Transverse colon (tissue), 4 donors: Measurements from ENCODE around the gene SGSH. TPM values are rescaled to one million over a fixed set of nuclear protein-coding genes. Genes with fewer than 3 reads are reported as not detected.

Experiments
- DNase-seq: peaks from one replicate; pipeline ENCODE4 v3.0.0-alpha.2; 2019
- H3K27ac ChIP-seq, 4 donors: fragments of 200-600 bp; sonication (generic); 2 replicates each; pipeline ENCODE4 v1.5.1; 2016 to 2018; ENCODE audit warnings: inconsistent platforms in 4 of 4
- H3K27me3 ChIP-seq: fragments of 200-600 bp; sonication (generic); 2 replicates; pipeline ENCODE4 v1.5.1; 2017; ENCODE audit warnings: inconsistent platforms
- H3K36me3 ChIP-seq, 4 donors: fragments of 200-600 bp; sonication (generic); 2 replicates each; pipeline ENCODE4 v1.5.1; 2017 to 2019; ENCODE audit warnings: inconsistent platforms in 4 of 4
- H3K4me1 ChIP-seq, 4 donors: fragments of 200-600 bp; sonication (generic); 2 replicates each; pipeline ENCODE4 v1.5.1; 2017 to 2020; ENCODE audit warnings: inconsistent platforms in 4 of 4
- H3K4me3 ChIP-seq, 4 donors: fragments of 200-600 bp; sonication (generic); 1 replicate in 1 of 4; 2 replicates in 3 of 4; pipeline versions ENCODE4 v1.5.1 to v1.6.1; 2017 to 2019; ENCODE audit warnings: inconsistent platforms in 4 of 4
- H3K9me3 ChIP-seq, 2 donors: fragments of 200-600 bp; sonication (generic); 2 replicates each; pipeline ENCODE4 v1.5.1; 2017 to 2019; ENCODE audit warnings: inconsistent platforms in 2 of 2
- EP300 ChIP-seq: sonication (generic); formaldehyde crosslinking; IDR thresholded peaks from one replicate; pipeline ENCODE4 v1.6.1; 2017; ENCODE audit warnings: antibody characterized with exemption, low read depth
- POLR2A ChIP-seq: fragments of 450-650 bp; IDR thresholded peaks from one replicate; pipeline ENCODE4 v1.6.1; 2016; ENCODE audit warnings: antibody characterized with exemption, mild to moderate bottlenecking, moderate library complexity
- POLR2AphosphoS5 ChIP-seq, 3 donors: sonication (generic); formaldehyde crosslinking; IDR thresholded peaks; one replicate each; pipeline ENCODE4 v1.6.1; 2016; ENCODE audit warnings: antibody characterized with exemption in 3 of 3
- WGBS, 2 donors: methylation state at CpG; one replicate each; pipeline ENCODE4 v1.1.5; 2018; ENCODE audit warnings: low coverage in 1 of 2; 5-methylcytosine and 5-hydroxymethylcytosine counted together
- in situ Hi-C, 4 donors: fragments of 200-750 bp; cut with MboI; loops; one replicate each; pipeline versions ENCODE4 v1.15.0 to v1.15.1; 2017; ENCODE audit warnings: low sequenced_read_pairs in 3 of 4, low pct_ligation_motif_present in 1 of 4, low pct_unique_long_range_greater_than_20kb in 1 of 4
- intact Hi-C: fragments of 100-400 bp; cut with DNase I; formaldehyde crosslinking; loops from one replicate; pipeline ENCODE4 v1.15.1; 2023; ENCODE audit warnings: low total_unique reads
- total RNA-seq, 4 donors: library from RNA; depleted of rRNA; stranded (reverse); fragments of >200 nt; gene quantifications; one replicate each; pipeline ENCODE4 v1.1.0, GENCODE V29; 2016
- TF ChIP-seq, protein P1 (sequence below), 5 experiments: fragments of 200-600 bp in 3 of 5; fragments of 450-650 bp in 2 of 5; sonication (generic) in 3 of 5; IDR thresholded peaks; 1 replicate in 2 of 5; 2 replicates in 3 of 5; pipeline ENCODE4 v1.5.1; 2016 to 2017; ENCODE audit warnings: antibody characterized with exemption in 5 of 5, inconsistent platforms in 3 of 5, mild to moderate bottlenecking in 2 of 5, moderate library complexity in 1 of 5

The SGSH gene
- total RNA-seq, 4 donors from 2014 or later: 26.2 to 66.2 (median 39.9) TPM

DNA sequence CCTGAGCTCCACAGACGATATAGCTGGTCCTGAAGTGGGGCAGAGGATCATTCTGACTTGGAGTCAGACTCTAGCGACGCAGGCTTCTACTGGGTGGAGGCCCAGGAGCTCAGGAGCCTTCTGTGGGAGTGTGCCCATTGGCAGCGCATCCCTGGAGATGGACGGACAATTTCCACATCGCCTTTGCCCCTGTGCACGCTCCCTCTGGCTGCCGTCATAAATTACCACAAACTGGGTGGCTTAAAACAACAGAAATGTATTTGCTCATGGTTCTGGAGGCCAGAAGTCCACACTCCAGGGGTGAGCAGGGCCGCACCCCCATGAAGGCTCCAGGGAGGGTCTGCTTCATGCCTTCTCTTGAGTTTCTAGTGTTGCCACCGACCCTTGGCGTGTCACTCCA is 43.4 kb downstream of the SGSH start:
- Histone ChIP-seq H3K36me3 (no peaks in the 10 kb centered on the region), H3K9me3 (no peaks in the 10 kb centered on the region), H3K27ac (no peak overlapping the region), H3K4me1 (peaks cover 0 to 7% (median 3%) of the 10 kb centered on the region in 4 donors), H3K27me3 (no peaks in the 10 kb centered on the region), H3K4me3 (no peak overlapping the region)
- DNase-seq: no peak
- intact Hi-C loops (no loop called here), in situ Hi-C loops (no loop called here)
- no peak for TF ChIP-seq POLR2AphosphoS5 (IDR thresholded peaks at IDR 0.05)
- TF ChIP-seq POLR2A: no peak
- TF ChIP-seq EP300: no peak
- TF ChIP-seq, protein P1, sequence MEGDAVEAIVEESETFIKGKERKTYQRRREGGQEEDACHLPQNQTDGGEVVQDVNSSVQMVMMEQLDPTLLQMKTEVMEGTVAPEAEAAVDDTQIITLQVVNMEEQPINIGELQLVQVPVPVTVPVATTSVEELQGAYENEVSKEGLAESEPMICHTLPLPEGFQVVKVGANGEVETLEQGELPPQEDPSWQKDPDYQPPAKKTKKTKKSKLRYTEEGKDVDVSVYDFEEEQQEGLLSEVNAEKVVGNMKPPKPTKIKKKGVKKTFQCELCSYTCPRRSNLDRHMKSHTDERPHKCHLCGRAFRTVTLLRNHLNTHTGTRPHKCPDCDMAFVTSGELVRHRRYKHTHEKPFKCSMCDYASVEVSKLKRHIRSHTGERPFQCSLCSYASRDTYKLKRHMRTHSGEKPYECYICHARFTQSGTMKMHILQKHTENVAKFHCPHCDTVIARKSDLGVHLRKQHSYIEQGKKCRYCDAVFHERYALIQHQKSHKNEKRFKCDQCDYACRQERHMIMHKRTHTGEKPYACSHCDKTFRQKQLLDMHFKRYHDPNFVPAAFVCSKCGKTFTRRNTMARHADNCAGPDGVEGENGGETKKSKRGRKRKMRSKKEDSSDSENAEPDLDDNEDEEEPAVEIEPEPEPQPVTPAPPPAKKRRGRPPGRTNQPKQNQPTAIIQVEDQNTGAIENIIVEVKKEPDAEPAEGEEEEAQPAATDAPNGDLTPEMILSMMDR (IDR thresholded peaks at IDR 0.05): no peak
- WGBS, 2 donors: 87% methylated on average over 11 of the region's 11 CpGs; no CpG with 5 or more reads in 1 of the 2 donors

DNA sequence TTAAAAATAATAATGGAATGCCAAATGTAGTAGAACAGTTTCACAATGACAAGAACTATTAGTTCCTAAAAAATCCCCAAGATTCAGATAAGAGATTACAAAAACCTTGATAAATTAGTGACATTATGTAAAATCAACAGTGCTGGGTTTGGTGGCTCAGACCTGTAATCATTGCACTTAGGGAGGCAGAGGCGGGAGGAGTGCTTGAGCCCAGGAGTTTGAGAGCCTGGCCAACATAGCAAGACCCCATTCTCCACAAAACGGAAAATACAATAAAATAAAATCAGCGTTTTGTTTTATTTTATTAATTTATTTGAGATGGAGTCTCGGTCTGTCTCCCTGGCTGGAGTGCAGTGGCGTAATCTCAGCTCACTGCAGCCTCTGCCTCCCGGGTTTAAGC is 46.2 kb downstream of the SGSH start:
- WGBS, 2 donors: 94 to 98% methylated on average over 6 of the region's 6 CpGs
- in situ Hi-C loops: no loop called here
- H3K9me3 ChIP-seq: no peaks in the 10 kb centered on the region

DNA sequence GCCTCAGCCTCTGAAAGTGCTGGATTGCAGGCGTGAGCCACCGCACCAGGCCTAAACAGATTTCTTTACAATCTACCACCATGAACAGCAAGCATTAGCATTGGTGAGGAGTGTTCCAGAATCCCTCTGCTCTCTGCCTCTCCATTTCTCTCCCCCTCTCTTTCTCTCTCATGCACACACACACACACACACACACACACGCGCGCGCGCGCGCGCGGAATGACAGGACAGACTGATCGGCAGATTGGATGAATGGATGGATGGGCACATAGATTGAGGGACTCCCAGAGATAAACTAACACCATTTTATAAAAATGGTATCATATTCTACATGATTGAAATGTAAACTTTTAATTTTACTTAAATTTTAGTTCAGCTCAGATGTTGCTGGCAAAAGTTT is 47.0 kb downstream of the SGSH start:
- DNase-seq: no peak
- intact Hi-C loops: no loop called here
- 83 to 88% methylated on average over 8 to 12 of the region's 12 CpGs for WGBS, 2 donors

More for the DNA sequence above, 46.2 kb downstream of the SGSH start:
- Histone ChIP-seq H3K27me3 (no peaks in the 10 kb centered on the region), H3K27ac (no peak overlapping the region), H3K4me3 (no peak overlapping the region), H3K4me1 (peaks cover 0 to 7% (median 3%) of the 10 kb centered on the region in 4 donors), H3K36me3 (no peaks in the 10 kb centered on the region)
- intact Hi-C loops: no loop called here
- no peak for TF ChIP-seq EP300
- TF ChIP-seq POLR2A: no peak
- no peak for TF ChIP-seq POLR2AphosphoS5 (IDR thresholded peaks at IDR 0.05)
- TF ChIP-seq, protein P1 (IDR thresholded peaks at IDR 0.05): no peak
- DNase-seq: no peak

DNA sequence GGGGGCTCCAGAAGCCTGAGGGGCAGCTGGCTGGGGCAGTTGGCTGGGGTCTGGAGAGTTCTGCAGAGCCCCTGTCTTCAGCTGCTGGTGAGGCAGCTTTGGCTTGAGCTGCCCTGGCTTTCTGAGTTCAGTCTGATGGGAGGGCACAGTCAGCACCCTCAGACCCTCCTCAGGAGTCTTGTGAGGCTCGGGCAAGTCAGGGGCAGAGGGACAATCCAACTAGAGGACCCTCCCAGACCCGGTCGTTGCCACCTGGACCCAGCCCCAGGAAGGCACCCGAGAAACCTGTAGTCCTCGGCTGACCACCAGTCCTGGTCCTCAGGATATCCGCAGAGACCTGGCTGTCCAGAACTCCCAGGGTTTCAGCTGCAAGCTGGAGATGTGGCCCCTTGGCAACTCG is 48.5 kb downstream of the SGSH start:
- H3K4me3 ChIP-seq: no peak overlapping the region
- 85% methylated on average over 7 of the region's 7 CpGs; no CpG with 5 or more reads in 1 of the 2 donors for WGBS, 2 donors
- TF ChIP-seq, protein P1 (IDR thresholded peaks at IDR 0.05): no peak
- TF ChIP-seq EP300: no peak
- TF ChIP-seq POLR2AphosphoS5 (IDR thresholded peaks at IDR 0.05): no peak
- TF ChIP-seq POLR2A: no peak
- H3K27ac ChIP-seq: no peak overlapping the region
- no peaks in the 10 kb centered on the region for H3K36me3 ChIP-seq
- H3K27me3 ChIP-seq: no peaks in the 10 kb centered on the region
- H3K4me1 ChIP-seq: peaks cover 0 to 3% (median 2%) of the 10 kb centered on the region in 4 donors
- intact Hi-C loops: no loop called here
- H3K9me3 ChIP-seq: no peaks in the 10 kb centered on the region
- in situ Hi-C loops: no loop called here
- no peak for DNase-seq

More for the DNA sequence above, 47.0 kb downstream of the SGSH start:
- H3K27me3 ChIP-seq: no peaks in the 10 kb centered on the region
- H3K36me3 ChIP-seq: no peaks in the 10 kb centered on the region
- H3K9me3 ChIP-seq: no peaks in the 10 kb centered on the region
- H3K4me1 ChIP-seq: peaks cover 0 to 7% (median 2%) of the 10 kb centered on the region in 4 donors
- no peak overlapping the region for H3K27ac ChIP-seq
- in situ Hi-C loops: no loop called here
- H3K4me3 ChIP-seq: no peak overlapping the region
- TF ChIP-seq POLR2A: no peak
- no peak for TF ChIP-seq EP300
- TF ChIP-seq POLR2AphosphoS5 (IDR thresholded peaks at IDR 0.05): no peak
- TF ChIP-seq, protein P1 (IDR thresholded peaks at IDR 0.05): no peak
